ENCODE data around the gene RNU1-3. TPM values are rescaled to one million over a fixed set of nuclear protein-coding genes. Genes with fewer than 3 reads are reported as not detected.
"Not testable (repeated sequence)": the region's sequence is repeated elsewhere in the genome, so short reads cannot be mapped to it uniquely, and the experiment has no call there.

Gene RNU1-3
- total RNA-seq (1,000 to 10,000 TPM in 4 of 9 donors, 100 to 1,000 TPM in 1, under 1 TPM in 3, not detected in 1; under 0.01 to 5,330 (median 1,268) TPM), polyA plus RNA-seq (not detected)
- long read RNA-seq, donor 1: 0 reads
- long read RNA-seq, donor 2, partial matches to known transcripts: 0 of 1 reads
- long read RNA-seq, donor 2, other reads (novel, unspliced or antisense): 0 of 1 reads
- long read RNA-seq, donor 3: 0 reads
- long read RNA-seq, donor 4: 0 reads
- long read RNA-seq, donor 5: 0 reads
- long read RNA-seq, donor 6: 0 reads
- long read RNA-seq, donor 7: 0 reads
- long read RNA-seq, donor 8: 0 reads
- long read RNA-seq, donor 9, partial matches to known transcripts: 0 of 1 reads
- long read RNA-seq, donor 9, other reads (novel, unspliced or antisense): 0 of 1 reads
- long read RNA-seq, donor 10: 0 reads

DNA sequence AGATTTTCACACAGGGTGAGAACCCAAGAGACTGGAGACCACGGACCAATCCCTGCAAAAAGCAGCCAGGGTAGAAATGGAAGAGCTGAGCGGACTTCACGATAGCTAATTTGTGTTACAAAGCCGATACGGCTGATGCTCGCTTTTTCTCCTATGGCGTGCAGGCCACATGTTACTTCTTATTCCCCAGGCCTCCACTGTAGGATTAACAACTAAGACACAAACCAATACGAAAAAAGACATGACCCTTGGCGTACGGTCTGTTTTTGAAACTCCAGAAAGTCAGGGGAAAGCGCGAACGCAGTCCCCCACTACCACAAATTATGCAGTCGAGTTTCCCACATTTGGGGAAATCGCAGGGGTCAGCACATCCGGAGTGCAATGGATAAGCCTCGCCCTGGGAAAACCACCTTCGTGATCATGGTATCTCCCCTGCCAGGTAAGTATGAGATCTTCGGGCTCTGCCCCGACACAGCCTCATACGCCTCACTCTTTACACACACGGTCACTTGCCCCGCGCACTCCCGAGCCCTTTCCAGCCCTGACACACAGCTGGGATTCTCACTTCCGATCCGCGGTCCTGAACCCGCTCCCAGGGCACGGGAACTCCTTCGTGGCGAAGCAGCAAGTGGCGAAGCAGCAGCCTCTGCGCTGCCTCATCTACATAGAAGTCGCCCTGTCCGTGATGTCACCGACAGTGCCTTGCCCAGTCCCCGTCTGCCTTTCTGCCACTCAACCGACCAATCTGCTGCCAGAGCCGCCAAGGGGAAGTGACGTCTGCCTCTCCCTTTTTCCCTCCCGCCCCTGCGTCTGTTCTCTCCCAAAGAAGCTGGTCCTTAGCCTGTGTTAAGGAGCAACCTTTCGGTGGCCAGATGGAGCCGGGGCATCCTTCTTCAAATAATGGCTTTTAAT, at the start of gene RNU1-3:
Gene RNU1-3 (minus strand): TSS at position 447 of the 912 bp plus-strand sequence.
- H3K27ac ChIP-seq; H3K4me1 ChIP-seq (replicated peaks in 1 of 2); H3K36me3 ChIP-seq (replicated peaks in 1 of 2); intact Hi-C loops (cut with DNase I); H3K9me3 ChIP-seq (replicated peaks in 1 of 3); DNase-seq; H3K4me3 ChIP-seq; H3K27me3 ChIP-seq: not testable (repeated sequence)
- no CpG with 5 or more reads among the region's 45 CpGs for WGBS, 4 donors

DNA sequence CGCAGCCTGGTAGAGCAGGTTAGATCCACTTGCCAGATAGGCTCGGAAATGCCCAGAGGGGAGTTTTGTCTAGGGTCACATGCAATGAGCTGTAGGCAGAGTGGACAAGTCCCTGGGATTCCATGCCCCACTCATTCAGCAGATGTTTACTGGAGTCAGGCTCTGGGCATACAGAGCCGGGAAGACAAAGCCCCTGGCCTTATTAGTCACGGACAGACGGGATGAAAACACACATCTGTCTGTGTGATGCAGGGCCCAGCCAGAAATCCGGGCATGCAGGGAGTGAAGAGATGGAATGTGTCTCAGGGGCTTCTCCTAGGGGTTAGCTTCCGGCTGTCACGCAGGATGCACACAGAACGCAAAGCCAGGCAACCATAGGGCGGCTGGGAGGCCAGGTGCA, 46.7 kb upstream of the RNU1-3 start:
- H3K4me1 ChIP-seq (replicated peaks in 1 of 2); DNase-seq; H3K4me3 ChIP-seq; H3K9me3 ChIP-seq (replicated peaks in 1 of 3); H3K27ac ChIP-seq; intact Hi-C loops (cut with DNase I); H3K36me3 ChIP-seq (replicated peaks in 1 of 2): not testable (repeated sequence)
- peaks cover 19% of the 10 kb centered on the region for H3K27me3 ChIP-seq
- WGBS, 4 donors: 59 to 80% (median 74%) methylated on average over 4 of the region's 10 CpGs

DNA sequence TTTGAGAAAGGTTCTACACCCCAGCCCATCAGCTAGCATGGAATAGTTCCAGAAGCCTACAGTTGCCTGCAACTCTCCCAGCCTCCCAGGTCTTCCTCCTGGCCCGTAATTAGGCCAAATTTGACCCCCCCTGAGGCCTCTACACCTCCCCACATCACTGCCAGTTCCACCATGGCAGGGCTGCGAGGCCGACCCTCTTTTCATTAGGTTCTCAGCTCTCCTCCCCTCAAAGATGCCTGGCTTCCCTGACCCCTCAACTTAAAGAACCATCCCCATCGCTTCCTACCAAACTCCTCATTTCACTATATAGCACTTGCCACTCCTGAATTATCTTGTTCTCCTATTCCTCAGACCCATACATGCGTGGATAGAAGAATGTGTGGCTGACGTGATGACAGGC, 46.2 kb upstream of the RNU1-3 start:
- H3K4me3 ChIP-seq; DNase-seq; H3K9me3 ChIP-seq (replicated peaks in 1 of 3); H3K27ac ChIP-seq; H3K36me3 ChIP-seq (replicated peaks in 1 of 2); intact Hi-C loops (cut with DNase I); H3K4me1 ChIP-seq (replicated peaks in 1 of 2): not testable (repeated sequence)
- WGBS, 4 donors: 85 to 100% (median 92%) methylated on average over 3 to 6 of the region's 6 CpGs
- H3K27me3 ChIP-seq: peaks cover 14% of the 10 kb centered on the region

DNA sequence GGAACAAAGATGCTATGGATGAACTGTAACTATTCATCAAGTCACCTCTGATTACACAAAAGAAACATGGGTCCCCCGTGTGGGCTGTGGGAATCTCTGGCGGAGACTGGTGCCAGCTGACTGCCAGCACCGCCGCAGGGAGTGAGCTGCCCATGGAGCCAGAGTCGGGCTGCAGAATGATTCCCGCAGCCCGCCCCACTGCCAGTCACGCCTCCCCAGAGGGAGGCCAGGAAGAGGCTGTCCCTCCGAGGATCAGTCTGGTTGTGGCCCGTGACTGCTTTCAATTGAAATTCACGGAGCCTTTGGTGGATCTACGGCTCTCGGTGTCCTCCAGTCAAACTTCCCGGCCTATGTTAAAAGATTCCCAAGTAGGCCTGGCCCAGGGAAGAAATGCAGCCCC, 45.8 kb upstream of the RNU1-3 start:
- intact Hi-C loops (cut with DNase I); H3K4me3 ChIP-seq: not testable (repeated sequence)
- WGBS, 4 donors: 60 to 75% (median 74%) methylated on average over 2 to 14 of the region's 14 CpGs

DNA sequence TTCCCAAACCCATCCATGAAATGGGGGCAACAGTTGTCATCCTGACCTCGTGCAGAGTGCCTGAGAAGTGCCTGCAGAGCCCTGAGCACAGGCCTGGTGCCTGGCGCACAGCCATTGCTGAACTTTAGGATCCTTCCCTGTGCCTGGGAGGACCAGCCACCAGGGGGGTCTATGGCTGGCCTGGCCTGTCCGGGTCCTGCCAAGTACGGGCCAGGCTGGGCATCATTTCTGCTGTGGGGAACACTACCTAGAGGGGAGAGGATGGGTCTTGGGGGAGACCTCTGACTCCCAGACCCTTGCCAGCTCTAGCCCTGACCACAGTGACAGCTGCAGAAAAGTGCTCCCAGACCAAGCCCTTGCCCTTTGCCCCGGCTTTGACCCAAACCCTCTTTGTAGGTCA, 45.4 kb upstream of the RNU1-3 start:
- H3K27ac ChIP-seq; H3K36me3 ChIP-seq (replicated peaks in 1 of 2); H3K9me3 ChIP-seq (replicated peaks in 1 of 3); H3K27me3 ChIP-seq; DNase-seq; intact Hi-C loops (cut with DNase I); H3K4me1 ChIP-seq (replicated peaks in 1 of 2); H3K4me3 ChIP-seq: not testable (repeated sequence)
- WGBS, 4 donors: 74 to 82% (median 81%) methylated on average over 2 to 4 of the region's 5 CpGs; no CpG with 5 or more reads in 1 of the 4 donors

More for the DNA sequence above, 45.8 kb upstream of the RNU1-3 start:
- H3K27ac ChIP-seq; H3K4me1 ChIP-seq (replicated peaks in 1 of 2); H3K9me3 ChIP-seq (replicated peaks in 1 of 3); H3K36me3 ChIP-seq (replicated peaks in 1 of 2); DNase-seq: not testable (repeated sequence)
- peaks cover 13% of the 10 kb centered on the region for H3K27me3 ChIP-seq

DNA sequence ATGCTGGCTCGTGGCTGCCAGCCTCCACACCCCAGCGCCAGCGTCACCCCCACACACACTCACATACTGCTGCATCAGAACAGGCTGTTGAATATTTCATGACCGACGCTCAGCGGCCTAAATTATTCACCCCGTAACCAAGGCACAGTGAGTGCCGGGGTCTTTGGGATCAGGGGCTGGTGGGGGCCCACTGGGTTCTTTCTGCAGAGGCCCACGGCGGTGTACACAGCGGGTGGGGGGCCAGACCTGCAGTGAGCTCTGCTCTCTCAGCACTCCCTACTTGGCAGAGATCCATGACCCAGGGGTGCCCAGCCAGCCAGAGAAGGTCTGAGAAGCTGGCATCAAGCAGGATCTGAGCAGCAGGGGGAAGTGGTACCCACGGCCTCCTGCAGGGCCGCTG, 43.9 kb upstream of the RNU1-3 start:
- H3K4me3 ChIP-seq; H3K36me3 ChIP-seq (replicated peaks in 1 of 2); H3K27me3 ChIP-seq; H3K9me3 ChIP-seq (replicated peaks in 1 of 3); H3K4me1 ChIP-seq (replicated peaks in 1 of 2); H3K27ac ChIP-seq; DNase-seq; intact Hi-C loops (cut with DNase I): not testable (repeated sequence)
- WGBS, 4 donors: 43 to 69% (median 60%) methylated on average over 8 to 10 of the region's 13 CpGs

DNA sequence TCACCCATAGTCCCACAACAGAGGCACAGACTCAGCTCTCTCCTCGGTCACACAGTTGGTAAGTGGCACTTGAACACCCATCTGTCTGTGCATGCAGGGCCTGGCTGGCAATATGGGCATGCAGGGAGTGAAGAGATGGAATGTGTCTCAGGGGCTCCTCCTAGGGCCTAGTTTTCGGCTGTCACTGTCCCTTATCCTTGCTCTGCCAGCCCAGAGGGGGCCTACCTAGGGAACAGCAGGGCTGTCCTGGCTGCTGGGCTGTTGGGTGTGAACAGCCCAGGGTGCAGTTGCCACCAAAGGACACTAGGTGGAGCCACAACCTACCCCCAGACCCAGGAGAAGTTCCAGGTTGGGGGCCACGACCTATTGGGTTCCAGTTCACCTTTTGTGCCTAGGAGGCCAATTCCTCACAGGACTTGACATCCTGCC, 42.9 kb upstream of the RNU1-3 start:
- H3K27me3 ChIP-seq; H3K36me3 ChIP-seq (replicated peaks in 1 of 2); DNase-seq; intact Hi-C loops (cut with DNase I); H3K9me3 ChIP-seq (replicated peaks in 1 of 3); H3K27ac ChIP-seq; H3K4me1 ChIP-seq (replicated peaks in 1 of 2); H3K4me3 ChIP-seq: not testable (repeated sequence)
- TF ChIP-seq, protein P1, sequence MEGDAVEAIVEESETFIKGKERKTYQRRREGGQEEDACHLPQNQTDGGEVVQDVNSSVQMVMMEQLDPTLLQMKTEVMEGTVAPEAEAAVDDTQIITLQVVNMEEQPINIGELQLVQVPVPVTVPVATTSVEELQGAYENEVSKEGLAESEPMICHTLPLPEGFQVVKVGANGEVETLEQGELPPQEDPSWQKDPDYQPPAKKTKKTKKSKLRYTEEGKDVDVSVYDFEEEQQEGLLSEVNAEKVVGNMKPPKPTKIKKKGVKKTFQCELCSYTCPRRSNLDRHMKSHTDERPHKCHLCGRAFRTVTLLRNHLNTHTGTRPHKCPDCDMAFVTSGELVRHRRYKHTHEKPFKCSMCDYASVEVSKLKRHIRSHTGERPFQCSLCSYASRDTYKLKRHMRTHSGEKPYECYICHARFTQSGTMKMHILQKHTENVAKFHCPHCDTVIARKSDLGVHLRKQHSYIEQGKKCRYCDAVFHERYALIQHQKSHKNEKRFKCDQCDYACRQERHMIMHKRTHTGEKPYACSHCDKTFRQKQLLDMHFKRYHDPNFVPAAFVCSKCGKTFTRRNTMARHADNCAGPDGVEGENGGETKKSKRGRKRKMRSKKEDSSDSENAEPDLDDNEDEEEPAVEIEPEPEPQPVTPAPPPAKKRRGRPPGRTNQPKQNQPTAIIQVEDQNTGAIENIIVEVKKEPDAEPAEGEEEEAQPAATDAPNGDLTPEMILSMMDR (IDR thresholded peaks at IDR 0.05): peak in 4 of 6 experiments; percentile 11 to 57 (median 18)
- 22 to 44% (median 35%) methylated on average over 2 to 3 of the region's 3 CpGs for WGBS, 4 donors

DNA sequence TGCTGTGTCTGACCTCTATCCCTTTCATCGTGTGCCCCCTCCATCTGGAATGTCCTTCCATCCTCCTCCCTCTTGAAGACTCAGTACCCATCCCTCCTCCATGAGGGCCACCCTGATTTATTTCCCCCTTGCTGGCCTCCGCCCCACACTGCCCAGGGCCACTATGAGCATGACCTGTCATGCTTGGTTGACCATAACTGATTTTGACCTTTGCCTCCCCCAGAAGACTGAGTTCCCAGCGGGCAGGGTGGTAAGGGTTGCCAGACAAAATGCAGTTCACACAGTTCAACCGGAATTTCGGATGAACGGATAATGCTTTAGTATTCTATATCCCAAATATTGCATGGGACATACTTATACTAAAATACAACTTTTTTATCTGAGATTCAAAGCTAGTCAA, 42.0 kb upstream of the RNU1-3 start:
- H3K27me3 ChIP-seq; H3K27ac ChIP-seq; H3K4me1 ChIP-seq (replicated peaks in 1 of 2); DNase-seq; intact Hi-C loops (cut with DNase I); H3K4me3 ChIP-seq; H3K9me3 ChIP-seq (replicated peaks in 1 of 3); H3K36me3 ChIP-seq (replicated peaks in 1 of 2): not testable (repeated sequence)
- no CpG with 5 or more reads among the region's 6 CpGs for WGBS, 4 donors

DNA sequence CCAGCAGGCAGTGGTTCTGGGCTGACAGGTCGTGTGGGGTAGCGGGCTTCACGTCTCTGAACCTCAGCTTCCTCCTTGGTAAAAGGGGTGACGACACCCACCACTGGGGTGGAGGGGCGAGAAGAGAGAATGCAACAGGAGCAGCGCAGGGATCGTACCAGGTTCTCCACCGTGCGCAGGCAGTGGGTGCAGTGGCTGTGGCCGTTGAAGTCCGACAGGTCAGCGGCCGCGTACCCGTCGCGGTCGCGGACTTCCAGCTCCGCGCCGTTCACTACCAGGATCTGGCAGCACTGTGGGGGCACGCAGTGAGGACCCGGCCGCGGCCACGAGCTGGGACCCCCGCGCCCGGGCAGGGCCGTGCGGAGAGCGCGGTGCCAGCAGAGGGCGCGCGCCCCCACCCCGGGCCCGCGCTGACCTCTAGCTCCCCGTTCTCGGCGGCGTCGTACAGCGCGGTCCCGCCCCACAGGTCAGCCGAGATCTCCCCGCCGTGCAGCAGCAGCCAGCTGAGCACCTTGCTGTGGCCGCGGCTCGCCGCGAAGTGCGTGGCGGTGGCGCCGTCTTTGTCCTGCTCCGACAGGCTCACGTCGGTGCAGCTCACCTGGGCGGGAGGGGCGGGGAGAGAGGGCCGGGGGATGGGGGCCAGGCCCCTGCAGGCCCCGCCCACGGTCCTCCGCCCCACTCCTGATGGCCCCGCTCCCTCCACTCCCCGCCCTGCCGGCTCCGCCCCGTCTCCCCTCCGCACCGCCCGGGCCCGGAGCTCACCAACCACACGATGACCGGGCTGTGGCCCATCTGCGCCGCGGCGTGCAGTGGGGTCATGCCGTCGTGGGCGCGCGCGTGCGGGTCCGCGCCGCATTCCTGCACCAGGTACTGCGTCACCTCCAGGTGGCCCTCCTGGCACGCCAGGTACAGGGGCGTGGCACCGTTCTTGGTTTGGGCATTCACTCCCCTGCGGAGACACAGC, 40.7 kb upstream of the RNU1-3 start:
- peak overlapping the region in 1 of 4 donors; percentile 26 for H3K4me3 ChIP-seq
- H3K27me3 ChIP-seq; intact Hi-C loops (cut with DNase I); H3K4me1 ChIP-seq (replicated peaks in 1 of 2); H3K27ac ChIP-seq; H3K36me3 ChIP-seq (replicated peaks in 1 of 2); DNase-seq; H3K9me3 ChIP-seq (replicated peaks in 1 of 3): not testable (repeated sequence)
- WGBS, 4 donors: 13 to 75% (median 21%) methylated on average over 4 to 58 of the region's 99 CpGs
